T-helper 1 cell treated with Interleukin-12 subunit alpha and Interleukin-12 subunit beta and Interleukin-4 antibody, amounts not matched to agents 30 μg/mL and 1 μg/mL, for 36 hours (primary cell): ENCODE results near the gene HS1BP3.

Source experiments
- H3K27ac Mint-ChIP-seq: one replicate; pipeline ENCODE4 v1.8.0; 2021; ENCODE audit warnings: mild to moderate bottlenecking, mixed read lengths
- H3K27me3 Mint-ChIP-seq: one replicate; pipeline ENCODE4 v1.8.0; 2021; ENCODE audit warnings: low read depth, mixed read lengths
- H3K36me3 Mint-ChIP-seq: one replicate; pipeline ENCODE4 v1.8.0; 2021; ENCODE audit warnings: low read depth, mixed read lengths
- H3K4me1 Mint-ChIP-seq: one replicate; pipeline ENCODE4 v1.8.0; 2021; ENCODE audit warnings: low read depth, mixed read lengths
- H3K4me3 Mint-ChIP-seq: one replicate; pipeline ENCODE4 v1.8.0; 2021; ENCODE audit warnings: mild to moderate bottlenecking, moderate library complexity, mixed read lengths
- H3K9me3 Mint-ChIP-seq: one replicate; pipeline ENCODE4 v1.8.0; 2021; ENCODE audit warnings: mixed read lengths

HS1BP3 gene

DNA sequence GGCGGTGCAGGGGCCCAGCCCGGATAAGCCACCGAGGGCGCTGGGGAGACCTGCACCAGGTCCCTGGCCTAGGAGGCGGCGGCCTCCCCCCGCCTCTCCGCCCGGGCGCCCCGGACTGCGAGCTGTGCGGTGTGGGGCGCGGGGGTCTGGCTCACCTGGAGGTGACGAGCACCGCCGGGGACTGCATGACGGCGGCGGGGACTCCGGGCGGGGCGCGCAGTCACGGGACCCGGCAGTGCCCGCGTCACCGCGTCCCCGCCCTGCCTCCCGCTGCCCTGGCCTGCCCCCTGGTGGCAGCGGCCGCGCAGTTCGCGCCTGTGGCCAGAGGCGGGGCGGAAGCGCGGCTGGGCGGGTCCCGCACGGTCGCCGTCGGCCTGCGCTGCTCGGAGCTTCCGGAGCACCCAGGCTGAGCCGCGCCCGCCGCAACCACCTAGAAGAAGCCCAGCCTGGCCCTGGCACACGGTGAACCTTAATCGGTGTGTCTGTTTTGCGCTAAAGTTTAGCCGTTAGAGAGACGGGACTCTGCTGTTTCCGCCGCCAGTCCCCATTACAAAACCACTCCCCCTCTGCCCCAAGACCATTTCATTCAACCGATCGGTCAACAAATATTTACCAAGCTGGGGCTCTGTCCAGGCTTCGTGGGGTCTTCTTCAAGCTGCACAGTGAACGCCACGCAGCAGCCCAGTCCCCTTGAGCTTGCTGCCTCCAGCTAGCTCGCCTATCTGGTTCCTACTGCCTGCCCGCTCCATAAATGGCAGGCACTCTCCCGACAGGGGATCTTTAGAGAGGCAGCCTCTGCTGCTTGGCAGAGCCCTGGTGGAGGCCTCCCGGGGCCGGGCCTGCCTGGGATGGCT, at the start of gene HS1BP3:
Gene HS1BP3, minus strand, starts transcription at position 222 of the 854 bp plus-strand sequence. Its CDS starts 35 bp downstream, at position 187.
- Mint-ChIP-seq H3K36me3 (peaks cover 3% of the 10 kb centered on the region), H3K27me3 (peaks cover 14% of the 10 kb centered on the region), H3K4me1 (peaks cover 23% of the 10 kb centered on the region), H3K4me3 (peak within 1 kb of the TSS; percentile 91), H3K9me3 (no peaks in the 10 kb centered on the region), H3K27ac (peak within 1 kb of the TSS; percentile 93)

GRCh38 chr2:20698916-20699613, 48.2 kb upstream of the HS1BP3 start:
- peaks cover 1% of the 10 kb centered on the region for H3K36me3 Mint-ChIP-seq
- peaks cover 9% of the 10 kb centered on the region for H3K4me1 Mint-ChIP-seq
- H3K27me3 Mint-ChIP-seq: no peaks in the 10 kb centered on the region
- no peak overlapping the region for H3K4me3 Mint-ChIP-seq
- H3K27ac Mint-ChIP-seq: no peak overlapping the region
- no peaks in the 10 kb centered on the region for H3K9me3 Mint-ChIP-seq

GRCh38 chr2:20697322-20697934, 46.5 kb upstream of the HS1BP3 start:
- Mint-ChIP-seq H3K9me3 (no peaks in the 10 kb centered on the region), H3K27ac (no peak overlapping the region), H3K27me3 (no peaks in the 10 kb centered on the region), H3K4me3 (no peak overlapping the region), H3K4me1 (peaks cover 9% of the 10 kb centered on the region), H3K36me3 (peaks cover 1% of the 10 kb centered on the region)

DNA sequence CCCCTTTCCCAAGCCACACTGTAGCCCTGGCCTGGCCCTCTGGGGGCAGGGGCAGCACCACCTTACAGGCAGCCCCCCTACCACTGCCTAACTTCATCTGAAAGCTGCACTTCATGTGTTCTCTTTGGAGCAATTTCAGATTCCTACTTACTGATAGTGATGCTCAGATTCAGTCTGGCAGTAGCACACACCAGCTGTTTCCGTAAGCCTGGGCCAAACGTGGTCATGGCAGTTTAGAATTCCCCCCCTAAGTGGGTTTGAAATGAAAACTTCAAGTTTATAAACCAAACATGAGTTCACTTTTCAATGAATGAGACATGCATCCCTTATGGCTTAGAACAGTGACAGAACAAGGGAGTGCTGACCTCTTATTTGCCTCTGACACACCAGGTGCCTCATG, 45.5 kb upstream of the HS1BP3 start:
- peaks cover under 1% of the 10 kb centered on the region for H3K36me3 Mint-ChIP-seq
- no peaks in the 10 kb centered on the region for H3K9me3 Mint-ChIP-seq
- peaks cover 9% of the 10 kb centered on the region for H3K4me1 Mint-ChIP-seq
- H3K27ac Mint-ChIP-seq: no peak overlapping the region
- H3K27me3 Mint-ChIP-seq: no peaks in the 10 kb centered on the region
- H3K4me3 Mint-ChIP-seq: no peak overlapping the region

DNA sequence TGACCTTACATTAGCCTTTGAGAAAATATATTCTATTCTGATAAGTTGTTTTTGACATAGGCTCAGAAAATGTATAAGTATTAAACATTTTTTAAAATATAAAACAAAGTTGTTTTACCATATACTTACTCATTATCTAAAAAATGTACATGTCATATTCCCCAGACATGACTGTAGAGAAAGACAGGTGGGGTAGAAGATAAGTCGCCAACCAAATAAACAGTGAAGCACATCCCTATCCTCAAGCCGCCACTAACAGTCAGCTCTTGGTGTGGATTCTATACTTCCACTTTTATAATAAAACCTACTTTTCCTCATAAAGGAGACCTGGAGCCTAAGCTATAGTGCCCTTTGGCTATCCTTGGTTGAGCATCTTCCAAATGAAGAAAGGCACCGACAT, 42.4 kb upstream of the HS1BP3 start:
- peaks cover 8% of the 10 kb centered on the region for H3K36me3 Mint-ChIP-seq
- H3K4me1 Mint-ChIP-seq: no peaks in the 10 kb centered on the region
- H3K4me3 Mint-ChIP-seq: no peak overlapping the region
- H3K27ac Mint-ChIP-seq: no peak overlapping the region
- no peaks in the 10 kb centered on the region for H3K27me3 Mint-ChIP-seq
- H3K9me3 Mint-ChIP-seq: no peaks in the 10 kb centered on the region

DNA sequence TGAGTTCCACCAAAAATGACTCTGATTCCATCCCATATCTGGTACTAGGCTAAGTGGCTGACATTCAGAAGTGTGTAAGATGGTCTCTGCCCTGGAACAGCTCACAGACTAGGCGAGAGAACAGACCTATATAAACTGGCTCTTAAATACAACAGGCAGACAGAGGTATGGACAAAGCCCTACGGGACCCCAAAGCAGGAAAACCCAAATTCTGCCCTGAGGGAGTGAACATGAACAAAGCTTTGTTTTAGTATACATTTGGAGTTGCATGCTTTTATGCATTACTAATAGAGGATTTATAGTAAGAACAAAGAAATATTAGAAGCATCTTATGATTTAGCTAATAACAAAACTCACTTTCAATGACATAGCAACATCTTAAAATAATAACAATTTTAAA, 41.2 kb upstream of the HS1BP3 start:
- H3K27me3 Mint-ChIP-seq: no peaks in the 10 kb centered on the region
- no peak overlapping the region for H3K27ac Mint-ChIP-seq
- no peak overlapping the region for H3K4me3 Mint-ChIP-seq
- H3K4me1 Mint-ChIP-seq: no peaks in the 10 kb centered on the region
- H3K9me3 Mint-ChIP-seq: no peaks in the 10 kb centered on the region
- H3K36me3 Mint-ChIP-seq: peaks cover 13% of the 10 kb centered on the region

GRCh38 chr2:20691076-20691734, 40.3 kb upstream of the HS1BP3 start:
- Mint-ChIP-seq H3K27ac (no peak overlapping the region), H3K9me3 (no peaks in the 10 kb centered on the region), H3K27me3 (no peaks in the 10 kb centered on the region), H3K4me3 (no peak overlapping the region), H3K36me3 (peaks cover 13% of the 10 kb centered on the region), H3K4me1 (no peaks in the 10 kb centered on the region)

GRCh38 chr2:20689428-20690264, 38.7 kb upstream of the HS1BP3 start:
- Mint-ChIP-seq H3K27ac (no peak overlapping the region), H3K36me3 (peaks cover 13% of the 10 kb centered on the region), H3K9me3 (no peaks in the 10 kb centered on the region), H3K4me1 (no peaks in the 10 kb centered on the region), H3K4me3 (no peak overlapping the region), H3K27me3 (no peaks in the 10 kb centered on the region)

- H3K27ac Mint-ChIP-seq: no peak overlapping the region
- peaks cover 13% of the 10 kb centered on the region for H3K36me3 Mint-ChIP-seq
- H3K4me3 Mint-ChIP-seq: no peak overlapping the region
- H3K4me1 Mint-ChIP-seq: no peaks in the 10 kb centered on the region
- no peaks in the 10 kb centered on the region for H3K9me3 Mint-ChIP-seq
- H3K27me3 Mint-ChIP-seq: no peaks in the 10 kb centered on the region
These were observed 36.4 kb upstream of the HS1BP3 start for GRCh38 chr2:20687260-20687832.

DNA sequence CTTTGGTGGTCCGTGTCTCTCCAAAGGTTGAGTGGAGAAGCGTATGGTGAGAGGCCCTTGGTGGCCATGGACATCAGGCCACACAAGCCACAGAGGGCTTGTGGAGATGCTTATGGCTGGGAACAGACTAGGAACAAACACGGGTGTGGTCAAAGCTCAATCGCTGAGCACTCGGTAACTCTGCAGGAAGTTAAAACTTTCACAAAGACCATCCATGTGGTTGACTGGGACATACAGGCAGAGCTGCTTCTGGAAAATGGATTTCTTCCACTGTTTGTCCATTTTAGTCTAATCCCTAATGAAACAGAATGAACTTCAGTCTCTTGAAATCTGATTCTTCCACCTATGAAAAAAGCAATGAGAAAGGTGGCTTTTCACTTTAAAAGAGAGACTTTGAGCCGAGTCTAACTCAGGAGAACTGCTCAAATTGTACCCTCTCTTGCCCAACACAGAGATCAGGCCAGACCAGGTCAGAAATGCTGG, 33.7 kb upstream of the HS1BP3 start:
- Mint-ChIP-seq H3K4me3 (no peak overlapping the region), H3K4me1 (no peaks in the 10 kb centered on the region), H3K9me3 (no peaks in the 10 kb centered on the region), H3K36me3 (peaks cover 13% of the 10 kb centered on the region), H3K27me3 (no peaks in the 10 kb centered on the region), H3K27ac (no peak overlapping the region)

- no peak overlapping the region for H3K27ac Mint-ChIP-seq
- H3K4me1 Mint-ChIP-seq: no peaks in the 10 kb centered on the region
- no peaks in the 10 kb centered on the region for H3K27me3 Mint-ChIP-seq
- H3K9me3 Mint-ChIP-seq: no peaks in the 10 kb centered on the region
- no peaks in the 10 kb centered on the region for H3K36me3 Mint-ChIP-seq
- no peak overlapping the region for H3K4me3 Mint-ChIP-seq
These were observed 31.4 kb upstream of the HS1BP3 start for GRCh38 chr2:20682167-20682920.

GRCh38 chr2:20680744-20681375, 30.0 kb upstream of the HS1BP3 start:
- no peaks in the 10 kb centered on the region for H3K36me3 Mint-ChIP-seq
- no peaks in the 10 kb centered on the region for H3K9me3 Mint-ChIP-seq
- no peak overlapping the region for H3K4me3 Mint-ChIP-seq
- no peak overlapping the region for H3K27ac Mint-ChIP-seq
- no peaks in the 10 kb centered on the region for H3K4me1 Mint-ChIP-seq
- no peaks in the 10 kb centered on the region for H3K27me3 Mint-ChIP-seq
